HG03097 (cell line): Measurements from ENCODE around the gene MYEOV.

Source experiments
- ATAC-seq: cut with Tn5 transposase; IDR thresholded peaks from one replicate; pipeline ENCODE4 v1.9.1; 2021; ENCODE audit not compliant: unreplicated experiment, low FRiP score

The MYEOV gene

DNA sequence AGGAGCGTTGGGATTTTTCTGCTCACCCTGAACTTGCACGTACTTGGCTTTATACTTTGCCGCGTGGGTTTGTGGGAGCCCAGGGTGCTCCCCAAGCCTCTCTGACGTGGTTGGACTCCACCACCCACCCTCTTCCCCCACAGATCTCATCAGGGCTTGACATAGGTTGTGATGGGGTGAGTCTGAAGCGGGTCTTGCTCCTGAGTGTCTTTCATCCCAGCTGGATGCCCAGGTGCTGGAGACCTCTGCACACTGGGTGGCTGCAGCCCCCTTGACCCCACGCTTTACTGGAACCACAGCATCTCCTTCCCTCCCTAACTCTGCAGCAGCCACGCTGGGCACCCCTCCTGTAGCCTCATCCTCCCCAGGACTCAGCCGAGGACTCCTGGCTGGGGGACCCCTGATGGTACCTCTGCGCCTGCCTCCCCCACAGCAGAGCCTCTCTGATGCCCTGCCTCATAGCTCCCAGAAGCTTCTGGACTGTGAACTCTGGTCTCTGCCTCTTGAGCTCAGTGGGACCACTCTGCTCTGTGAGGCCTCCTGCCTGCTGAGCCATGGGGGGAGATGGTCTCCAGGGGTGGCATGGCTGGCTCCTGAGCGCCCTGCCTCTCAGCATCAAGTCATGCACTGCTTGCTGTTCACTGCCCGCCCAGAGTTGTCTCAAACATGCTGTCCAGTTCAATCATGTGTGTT is 45.2 kb downstream of the MYEOV start:
- ATAC-seq: no peak

DNA sequence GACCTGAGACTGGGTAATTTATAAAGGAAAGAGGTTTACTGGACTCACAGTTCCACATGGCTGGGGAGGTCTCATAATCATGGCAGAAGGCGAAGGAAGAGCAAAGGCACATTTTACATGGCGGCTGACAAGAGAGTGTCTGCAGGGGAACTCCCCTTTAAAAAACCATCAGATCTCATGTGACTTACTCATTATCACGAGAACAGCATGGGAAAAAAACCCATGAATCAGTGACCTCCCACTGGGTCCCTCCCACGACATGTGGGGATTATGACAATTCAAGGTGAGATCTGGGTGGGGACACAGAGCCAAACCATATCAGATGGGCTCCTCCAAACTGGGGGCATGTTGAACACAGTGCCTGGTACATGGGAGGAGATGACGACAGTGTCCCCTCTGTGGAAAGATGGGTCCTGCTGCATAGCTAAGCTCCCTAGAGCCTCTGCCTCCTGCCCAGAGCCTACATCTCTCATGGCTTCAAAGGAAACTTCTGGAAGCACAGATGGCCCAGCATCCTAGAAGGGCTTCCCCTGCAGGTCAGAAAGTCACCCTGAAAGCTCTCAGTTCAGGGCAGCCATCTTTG is 46.1 kb downstream of the MYEOV start:
- no peak for ATAC-seq

DNA sequence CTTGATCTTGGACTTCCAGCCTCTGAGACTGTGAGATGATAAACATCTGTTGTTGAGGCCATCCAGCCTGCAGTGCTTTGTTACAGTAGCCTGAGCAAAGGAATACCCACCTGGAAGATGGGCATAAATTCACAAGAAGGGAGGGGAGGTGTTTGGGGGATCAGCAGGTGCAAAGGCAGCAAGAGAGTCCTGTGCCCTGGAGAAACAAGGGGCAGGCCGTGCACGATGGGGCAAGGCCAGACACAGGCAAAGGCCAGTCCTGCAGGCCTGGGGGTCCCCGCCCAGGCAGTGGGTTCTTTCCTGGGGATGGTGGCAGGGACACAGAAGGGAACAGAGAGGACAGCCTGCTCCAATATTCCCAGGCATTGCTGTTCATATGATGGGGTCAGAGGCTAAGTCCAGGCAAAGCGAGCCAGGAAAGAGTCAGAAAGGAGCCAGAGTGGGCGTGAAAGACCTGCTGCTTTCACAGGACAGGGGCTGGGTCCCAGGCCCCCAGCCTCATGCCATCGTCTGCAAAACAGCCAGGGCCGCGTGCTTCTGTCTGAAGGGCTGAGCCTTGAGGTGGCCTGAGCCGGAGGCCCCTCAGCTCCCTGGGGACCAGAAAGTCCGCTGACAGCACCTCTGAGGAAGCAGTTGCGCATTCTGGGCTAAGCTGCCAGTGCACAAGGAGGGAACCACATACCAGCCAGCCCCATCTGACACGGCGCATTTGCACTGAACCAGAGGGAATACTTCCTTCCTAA is 48.8 kb downstream of the MYEOV start:
- ATAC-seq: no peak

DNA sequence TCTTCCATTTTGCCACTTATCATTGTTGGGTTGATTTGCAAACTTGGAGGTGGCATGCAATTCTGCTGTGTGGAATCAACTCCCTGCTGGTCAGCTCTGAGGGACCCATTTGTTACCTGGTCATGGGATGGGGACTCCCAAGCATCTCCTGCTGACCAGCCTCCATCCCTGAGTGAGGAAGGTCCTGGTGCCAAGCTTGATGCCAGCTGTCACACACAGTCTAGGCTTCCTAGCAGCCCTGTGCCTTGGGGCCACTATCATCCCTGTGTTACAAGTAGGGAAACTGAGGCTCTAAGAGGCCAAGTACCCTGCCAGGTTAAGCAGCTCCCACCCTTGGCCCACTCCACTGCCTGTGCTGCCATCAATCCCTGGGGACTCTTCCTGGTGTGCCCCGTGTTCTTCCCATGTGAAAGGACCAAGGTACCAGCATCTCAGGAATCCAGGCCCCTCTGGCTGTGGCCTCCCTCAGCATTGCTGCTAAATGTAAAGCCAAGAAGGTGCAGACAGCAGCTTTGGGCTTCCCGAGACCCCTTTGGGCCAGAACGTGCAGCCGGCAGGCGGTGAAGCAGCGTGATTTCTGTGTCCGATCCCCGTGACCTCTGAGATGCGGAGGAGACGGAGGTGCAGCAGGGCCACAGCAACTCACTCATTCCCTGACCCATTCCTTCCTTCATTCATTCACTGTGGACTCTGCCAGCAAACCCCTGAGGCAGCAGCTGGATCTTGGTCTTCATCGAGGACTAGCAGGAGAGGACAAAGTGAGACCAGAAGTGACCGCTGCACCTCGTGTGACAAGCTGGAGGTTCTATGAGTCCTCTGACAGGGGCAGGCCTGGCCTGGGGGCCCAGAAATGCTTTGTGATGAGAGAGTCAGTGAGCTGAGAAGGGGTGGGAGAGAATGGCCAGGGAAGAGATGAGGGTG is 49.7 kb downstream of the MYEOV start:
- no peak for ATAC-seq

DNA sequence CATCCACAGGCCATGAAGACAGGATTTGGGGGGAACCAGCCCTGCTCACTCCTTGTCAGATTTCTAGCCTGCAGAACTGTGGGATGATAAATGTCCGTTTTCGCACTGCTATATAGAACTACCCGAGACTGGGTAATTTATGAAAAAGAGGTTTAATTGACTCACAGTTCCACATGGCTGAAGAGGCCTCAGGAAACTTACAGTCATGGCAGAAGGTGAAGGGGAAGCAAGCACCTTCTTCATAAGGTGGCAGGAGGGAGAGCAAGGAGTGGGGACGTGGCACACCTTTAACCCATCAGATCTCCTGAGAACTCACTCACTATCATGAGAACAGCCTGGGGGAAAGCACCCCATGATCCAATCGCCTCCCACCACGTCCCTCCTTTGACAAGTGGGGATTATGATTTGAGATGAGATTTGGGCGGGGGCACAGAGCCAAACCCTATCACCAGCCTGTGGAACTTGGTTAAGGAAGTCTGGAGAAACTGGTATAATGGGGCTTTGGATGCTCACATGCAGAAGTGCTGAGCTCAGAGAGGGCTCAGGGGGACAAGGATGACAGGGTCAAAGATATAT is 50.7 kb downstream of the MYEOV start:
- ATAC-seq: no peak
